Brain microvascular endothelial cell (primary cell): ENCODE measurements around the gene SLC47A2.

Source experiments
- DNase-seq: peaks from one replicate; pipeline ENCODE4 v3.0.0-alpha.2; 2020
- H3K27ac ChIP-seq: fragments of 250-450 bp; sonication (Bioruptor Pico); 2 replicates; pipeline ENCODE4 v1.5.1; 2020; ENCODE audit warnings: mild to moderate bottlenecking, moderate library complexity
- H3K27me3 ChIP-seq: fragments of 250-450 bp; sonication (Bioruptor Pico); replicated peaks from 2 replicates; pipeline ENCODE4 v1.5.1; 2020; ENCODE audit warnings: mild to moderate bottlenecking
- H3K36me3 ChIP-seq: fragments of 250-450 bp; sonication (Bioruptor Pico); replicated peaks from 2 replicates; pipeline ENCODE4 v1.5.1; 2020; ENCODE audit warnings: mild to moderate bottlenecking
- H3K4me3 ChIP-seq: 2 replicates; pipeline ENCODE4 v1.5.1; 2011; ENCODE audit warnings: low read depth, mild to moderate bottlenecking, control low read depth, low read length, moderate library complexity
- in situ Hi-C: cut with HindIII; loops from 2 replicates; pipeline ENCODE4 v1.10.0; 2017; ENCODE audit warnings: low sequenced_read_pairs, low pct_ligation_motif_present
- TF ChIP-seq, protein P1 (sequence below): IDR thresholded peaks from 2 replicates; pipeline ENCODE4 v1.5.1; 2011; ENCODE audit warnings: low read depth, mild to moderate bottlenecking, moderate library complexity, low read length, control low read depth, inconsistent platforms; ENCODE audit errors: missing control alignments

SLC47A2 gene

DNA sequence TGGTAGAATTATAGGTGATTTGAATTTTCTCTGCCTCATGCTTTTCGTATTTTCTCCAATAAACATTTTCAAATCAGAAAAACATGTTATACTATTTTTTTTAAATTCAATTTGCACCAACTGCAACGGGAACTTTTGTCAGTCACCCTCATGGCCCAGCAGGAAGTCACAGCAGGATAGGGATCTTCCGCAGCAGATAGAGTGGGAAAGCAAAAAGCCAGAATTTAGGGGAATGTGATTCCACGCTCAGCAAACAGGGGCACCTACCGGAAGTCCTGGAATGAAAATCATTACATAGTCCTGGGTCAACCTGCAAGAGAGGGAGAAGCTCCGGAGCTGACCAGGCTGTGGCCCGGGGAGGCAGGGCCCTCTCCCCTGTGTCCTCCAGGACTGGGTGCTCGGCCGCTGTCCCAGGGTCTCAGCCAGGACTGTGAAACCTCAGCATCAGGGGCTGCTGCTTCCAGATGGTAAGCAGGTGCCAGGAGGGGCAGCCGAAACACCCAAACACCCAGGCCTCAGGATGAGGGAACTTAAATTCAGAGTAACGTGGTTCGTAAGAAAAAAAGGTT lies 3.9 kb downstream of the SLC47A2 start:
- H3K27me3 ChIP-seq = no peaks in the 10 kb centered on the region
- H3K27ac ChIP-seq = no peak overlapping the region
- H3K4me3 ChIP-seq = no peak overlapping the region
- in situ Hi-C loops = no loop called here
- TF ChIP-seq, protein P1, sequence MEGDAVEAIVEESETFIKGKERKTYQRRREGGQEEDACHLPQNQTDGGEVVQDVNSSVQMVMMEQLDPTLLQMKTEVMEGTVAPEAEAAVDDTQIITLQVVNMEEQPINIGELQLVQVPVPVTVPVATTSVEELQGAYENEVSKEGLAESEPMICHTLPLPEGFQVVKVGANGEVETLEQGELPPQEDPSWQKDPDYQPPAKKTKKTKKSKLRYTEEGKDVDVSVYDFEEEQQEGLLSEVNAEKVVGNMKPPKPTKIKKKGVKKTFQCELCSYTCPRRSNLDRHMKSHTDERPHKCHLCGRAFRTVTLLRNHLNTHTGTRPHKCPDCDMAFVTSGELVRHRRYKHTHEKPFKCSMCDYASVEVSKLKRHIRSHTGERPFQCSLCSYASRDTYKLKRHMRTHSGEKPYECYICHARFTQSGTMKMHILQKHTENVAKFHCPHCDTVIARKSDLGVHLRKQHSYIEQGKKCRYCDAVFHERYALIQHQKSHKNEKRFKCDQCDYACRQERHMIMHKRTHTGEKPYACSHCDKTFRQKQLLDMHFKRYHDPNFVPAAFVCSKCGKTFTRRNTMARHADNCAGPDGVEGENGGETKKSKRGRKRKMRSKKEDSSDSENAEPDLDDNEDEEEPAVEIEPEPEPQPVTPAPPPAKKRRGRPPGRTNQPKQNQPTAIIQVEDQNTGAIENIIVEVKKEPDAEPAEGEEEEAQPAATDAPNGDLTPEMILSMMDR = no peak
- no peaks in the 10 kb centered on the region for H3K36me3 ChIP-seq
- no peak for DNase-seq

DNA sequence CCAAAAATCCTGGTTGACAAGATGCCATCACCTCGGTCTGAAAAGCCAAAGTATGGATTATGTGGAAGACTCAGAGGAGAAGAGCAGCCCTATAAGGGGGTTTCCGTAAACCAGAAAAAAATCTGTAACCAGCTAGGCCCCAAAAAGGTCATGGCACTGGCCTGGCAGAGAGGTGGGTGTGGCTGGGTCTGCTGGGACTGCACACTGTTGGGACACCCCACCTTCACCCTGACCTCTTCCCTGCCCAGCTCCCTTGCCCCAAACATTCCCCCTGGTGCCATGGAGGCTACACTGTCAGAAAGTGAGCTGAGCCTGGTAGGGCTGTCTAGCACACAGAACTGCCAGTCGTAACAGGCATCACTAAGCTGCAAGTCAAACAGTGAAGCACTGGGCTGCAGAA lies 6.5 kb downstream of the SLC47A2 start:
- TF ChIP-seq, protein P1 = no peak
- H3K36me3 ChIP-seq = no peaks in the 10 kb centered on the region
- no peaks in the 10 kb centered on the region for H3K27me3 ChIP-seq
- H3K4me3 ChIP-seq = no peak overlapping the region
- in situ Hi-C loops = no loop called here
- H3K27ac ChIP-seq = no peak overlapping the region
- DNase-seq = no peak

DNA sequence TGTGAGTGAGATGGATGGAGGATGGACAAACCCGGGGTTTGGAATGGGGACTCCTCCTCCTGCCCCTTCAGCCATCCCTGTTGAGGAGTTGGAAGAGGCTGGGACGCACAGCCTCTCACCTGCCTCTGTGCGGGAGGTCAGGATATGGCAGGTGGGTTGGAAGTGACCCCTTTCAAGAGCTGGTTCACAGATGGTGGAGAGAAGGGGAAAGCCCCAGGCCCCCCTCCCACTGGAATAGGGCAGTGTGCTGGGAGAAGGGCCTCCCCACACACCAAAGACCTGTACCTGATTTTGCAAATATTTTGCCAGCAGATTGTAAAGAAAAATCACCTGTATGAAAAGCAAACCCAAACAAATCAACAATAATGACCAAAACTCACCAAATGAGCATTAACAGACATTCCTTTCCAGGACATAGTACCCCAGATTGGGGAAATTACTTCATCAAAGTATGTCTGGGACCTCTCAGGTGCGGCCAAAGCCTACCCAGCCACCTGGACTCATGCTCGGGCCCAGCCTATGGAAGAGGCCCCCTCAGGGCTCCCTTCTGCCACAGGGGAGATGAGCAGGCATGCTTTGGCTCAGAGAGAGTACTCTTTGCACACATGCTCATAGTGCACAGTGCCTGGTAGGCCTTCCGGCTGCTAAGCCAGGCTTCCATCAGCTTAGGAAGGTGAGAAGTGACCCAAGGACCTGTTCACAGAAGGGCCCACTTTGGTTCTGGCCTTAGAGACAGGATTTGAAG lies 7.8 kb downstream of the SLC47A2 start:
- no peak overlapping the region for H3K27ac ChIP-seq
- in situ Hi-C loops = no loop called here
- TF ChIP-seq, protein P1 = no peak

DNA sequence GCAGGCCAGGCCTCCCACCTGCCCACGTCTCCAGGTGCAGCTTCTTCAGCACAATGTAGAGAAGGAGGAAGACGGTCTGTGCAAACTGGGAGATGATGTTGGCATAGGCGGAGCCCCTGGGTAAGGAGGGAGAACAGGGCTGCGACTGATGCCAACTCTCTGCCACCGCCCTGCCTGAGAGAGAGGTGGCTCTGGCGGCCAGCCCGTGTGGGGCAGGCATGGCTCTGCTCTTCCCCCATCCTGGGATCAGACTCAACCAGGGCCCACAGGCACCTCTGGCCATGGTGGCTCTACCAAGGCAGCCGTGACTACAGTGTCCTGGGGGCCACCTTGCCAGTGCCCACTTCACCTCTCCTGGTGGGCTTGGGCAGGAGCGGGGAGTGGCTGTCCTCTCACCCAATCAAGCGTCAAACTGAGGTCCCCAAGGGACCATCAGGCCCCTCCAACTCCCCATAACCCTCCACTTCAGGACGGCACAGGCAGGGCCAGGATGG lies 8.6 kb downstream of the SLC47A2 start:
- no peak for DNase-seq
- H3K27me3 ChIP-seq = no peaks in the 10 kb centered on the region
- H3K4me3 ChIP-seq = no peak overlapping the region
- TF ChIP-seq, protein P1 = no peak
- H3K27ac ChIP-seq = no peak overlapping the region
- in situ Hi-C loops = no loop called here
- no peaks in the 10 kb centered on the region for H3K36me3 ChIP-seq

More for the DNA sequence above, 7.8 kb downstream of the SLC47A2 start:
- DNase-seq = no peak
- no peaks in the 10 kb centered on the region for H3K27me3 ChIP-seq
- H3K4me3 ChIP-seq = no peak overlapping the region
- no peaks in the 10 kb centered on the region for H3K36me3 ChIP-seq

DNA sequence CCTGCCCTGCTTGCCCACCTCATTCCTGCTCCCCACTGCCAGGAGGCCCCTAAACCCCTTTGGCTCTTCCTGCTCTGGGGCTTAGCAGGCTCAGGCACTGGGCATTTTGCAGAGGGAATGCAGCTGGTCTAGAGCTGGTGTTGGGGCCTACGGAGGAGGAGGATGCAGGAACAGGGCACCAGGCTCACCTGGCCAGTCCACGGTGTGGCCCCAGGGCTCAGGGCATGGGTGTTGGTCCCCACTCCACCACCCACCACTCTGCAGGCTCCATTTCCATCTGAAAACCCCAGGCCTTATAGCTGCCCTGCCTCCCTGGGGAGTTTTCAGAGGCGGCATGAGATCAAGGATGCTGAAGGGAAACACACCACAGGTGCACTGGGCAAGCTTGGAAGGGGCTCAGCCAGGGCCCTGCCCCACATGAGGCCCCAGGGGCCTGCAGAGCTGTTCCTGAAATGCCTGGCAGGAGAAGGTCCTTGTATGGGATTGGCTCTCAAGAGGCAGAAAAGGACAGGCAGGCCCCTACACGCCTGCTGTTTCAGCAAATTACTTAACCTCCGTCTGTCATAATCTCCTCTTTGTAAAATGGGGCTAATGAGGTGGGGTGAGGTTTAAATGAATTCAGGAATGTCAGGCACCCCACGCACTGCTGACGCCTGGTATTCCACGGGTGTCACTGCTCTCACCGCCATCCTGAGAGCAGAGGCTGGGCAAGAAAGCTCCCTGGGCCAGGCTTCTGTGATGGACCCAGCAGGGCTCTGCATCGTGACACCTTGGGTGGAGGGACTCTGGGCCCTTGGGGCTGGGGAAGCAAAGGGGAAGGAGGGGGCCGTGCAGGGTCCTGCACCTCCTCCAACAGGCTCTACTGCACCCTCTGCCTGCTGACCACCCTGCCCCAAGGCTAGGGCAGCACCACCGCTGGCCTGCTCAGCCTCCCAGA lies 9.3 kb downstream of the SLC47A2 start:
- H3K27me3 ChIP-seq = no peaks in the 10 kb centered on the region
- no peak for DNase-seq
- TF ChIP-seq, protein P1 = no peak
- in situ Hi-C loops = no loop called here
- H3K4me3 ChIP-seq = no peak overlapping the region
- H3K36me3 ChIP-seq = no peaks in the 10 kb centered on the region
- no peak overlapping the region for H3K27ac ChIP-seq
